GM12875 (cell line): ENCODE results near the gene EID3.

Source experiments
- H3K4me3 ChIP-seq: one replicate; pipeline ENCODE4 v1.5.1; 2011; ENCODE audit warnings: low read depth, low read length, control low read depth
- CTCF ChIP-seq: IDR thresholded peaks from 2 replicates; pipeline ENCODE4 v1.5.1; 2011; ENCODE audit warnings: low read depth, mild to moderate bottlenecking, control low read depth, inconsistent platforms, low read length, moderate library complexity, borderline replicate concordance; ENCODE audit not compliant: insufficient read depth

EID3 gene

GRCh38 chr12:104306376-104306775 lies 2.8 kb downstream of the EID3 start:
- no peak for TF ChIP-seq CTCF
- H3K4me3 ChIP-seq = no peak overlapping the region

- H3K4me3 ChIP-seq = no peak overlapping the region
- no peak for TF ChIP-seq CTCF
Observed at GRCh38 chr12:104306943-104307654, 3.6 kb downstream of the EID3 start.

GRCh38 chr12:104307655-104308000 lies 4.1 kb downstream of the EID3 start:
- TF ChIP-seq CTCF = no peak
- H3K4me3 ChIP-seq = no peak overlapping the region

GRCh38 chr12:104309446-104309993 lies 6.0 kb downstream of the EID3 start:
- H3K4me3 ChIP-seq = no peak overlapping the region
- no peak for TF ChIP-seq CTCF

GRCh38 chr12:104310751-104311633 lies 7.5 kb downstream of the EID3 start:
- no peak overlapping the region for H3K4me3 ChIP-seq
- TF ChIP-seq CTCF = no peak

GRCh38 chr12:104312202-104312601 lies 8.7 kb downstream of the EID3 start:
- no peak overlapping the region for H3K4me3 ChIP-seq
- TF ChIP-seq CTCF = no peak
